Mesenchymal stem cell (in vitro differentiated cells and primary cell): ENCODE data around the gene CDK5R1.

ENCODE experiments used
- DNase-seq: peaks from one replicate; pipeline ENCODE4 v3.0.0-alpha.2; 2013
- H2AFZ ChIP-seq: one replicate; pipeline ENCODE4 v1.6.1; 2013; ENCODE audit warnings: low read depth, mild to moderate bottlenecking, control low read depth, inconsistent platforms, low read length, moderate library complexity
- H2AK5ac ChIP-seq: 2 replicates; pipeline ENCODE4 v1.6.1; 2013; ENCODE audit warnings: low read length, moderate library complexity, mild to moderate bottlenecking, inconsistent platforms; ENCODE audit not compliant: severe bottlenecking
- H2BK120ac ChIP-seq: one replicate; pipeline ENCODE4 v1.6.1; 2013; ENCODE audit warnings: low read depth, mild to moderate bottlenecking, inconsistent platforms, low read length, moderate library complexity
- H2BK12ac ChIP-seq, 2 experiments: one replicate each; pipeline ENCODE4 v1.6.1; 2013; ENCODE audit warnings: inconsistent platforms in 2 of 2, low read length in 2 of 2, mild to moderate bottlenecking in 2 of 2, moderate library complexity in 2 of 2, control low read depth in 1 of 2
- H2BK15ac ChIP-seq: one replicate; pipeline ENCODE4 v1.6.1; 2013; ENCODE audit warnings: mild to moderate bottlenecking, low read depth, inconsistent platforms; ENCODE audit not compliant: poor library complexity, severe bottlenecking
- H2BK5ac ChIP-seq: 2 replicates; pipeline ENCODE4 v1.6.1; 2013; ENCODE audit warnings: low read depth, mild to moderate bottlenecking, low read length, control low read depth, inconsistent platforms; ENCODE audit not compliant: poor library complexity, severe bottlenecking
- H3K14ac ChIP-seq, 2 experiments: one replicate each; pipeline ENCODE4 v1.6.1; 2013; ENCODE audit warnings: inconsistent platforms in 2 of 2, low read length in 2 of 2, control low read depth in 1 of 2, mild to moderate bottlenecking in 1 of 2, moderate library complexity in 1 of 2
- H3K18ac ChIP-seq, 2 experiments: one replicate each; pipeline ENCODE4 v1.6.1; 2013; ENCODE audit warnings: inconsistent platforms in 2 of 2, low read length in 2 of 2, control low read depth in 1 of 2, low read depth in 1 of 2, mild to moderate bottlenecking in 1 of 2
- H3K23ac ChIP-seq, 2 experiments: one replicate each; pipeline ENCODE4 v1.6.1; 2013; ENCODE audit warnings: inconsistent platforms in 2 of 2, low read length in 2 of 2, mild to moderate bottlenecking in 2 of 2, moderate library complexity in 2 of 2, control low read depth in 1 of 2
- H3K27ac ChIP-seq: 2 replicates; pipeline ENCODE4 v1.5.1; 2013; ENCODE audit warnings: mild to moderate bottlenecking, moderate library complexity, low read length, control low read depth, inconsistent platforms; ENCODE audit not compliant: poor library complexity, severe bottlenecking
- H3K27me3 ChIP-seq, 2 experiments: 2 replicates each; pipeline versions ENCODE4 v1.6.1 to v1.7.0; 2013; ENCODE audit warnings: low read length in 2 of 2, mild to moderate bottlenecking in 2 of 2, moderate library complexity in 2 of 2, control low read depth in 1 of 2, inconsistent platforms in 1 of 2; ENCODE audit not compliant: control insufficient read depth in 1 of 2, insufficient read depth in 1 of 2
- H3K36me3 ChIP-seq, 2 experiments: 2 replicates each; pipeline versions ENCODE4 v1.6.1 to v1.7.0; 2013; ENCODE audit warnings: low read length in 2 of 2, control low read depth in 1 of 2, inconsistent platforms in 1 of 2, low read depth in 1 of 2, mild to moderate bottlenecking in 1 of 2; ENCODE audit not compliant: insufficient read depth in 2 of 2, control insufficient read depth in 1 of 2
- H3K4ac ChIP-seq, 2 experiments: one replicate each; pipeline ENCODE4 v1.6.1; 2013; ENCODE audit warnings: inconsistent platforms in 2 of 2, low read length in 2 of 2, mild to moderate bottlenecking in 2 of 2, moderate library complexity in 2 of 2, control low read depth in 1 of 2, low read depth in 1 of 2
- H3K4me1 ChIP-seq: 2 replicates; pipeline ENCODE4 v1.6.1; 2013; ENCODE audit warnings: low read depth, low read length, control low read depth; ENCODE audit not compliant: control insufficient read depth, insufficient read depth
- H3K4me2 ChIP-seq: 2 replicates; pipeline ENCODE4 v1.6.1; 2013; ENCODE audit warnings: low read length, mild to moderate bottlenecking, inconsistent platforms; ENCODE audit not compliant: poor library complexity, severe bottlenecking
- H3K4me3 ChIP-seq, 2 experiments: 2 replicates each; pipeline versions ENCODE4 v1.5.1 to v1.7.0; 2013; ENCODE audit warnings: low read length in 2 of 2, mild to moderate bottlenecking in 2 of 2, control low read depth in 1 of 2, low read depth in 1 of 2; ENCODE audit not compliant: insufficient read depth in 1 of 2
- H3K79me1 ChIP-seq: replicated peaks from 2 replicates; pipeline ENCODE4 v1.6.1; 2013; ENCODE audit warnings: mild to moderate bottlenecking, control low read depth, low read length, inconsistent platforms; ENCODE audit not compliant: poor library complexity, severe bottlenecking
- H3K9ac ChIP-seq: 2 replicates; pipeline ENCODE4 v1.7.0; 2013; ENCODE audit warnings: mild to moderate bottlenecking, low read length, moderate library complexity
- H3K9me3 ChIP-seq: 2 replicates; pipeline ENCODE4 v1.7.0; 2013; ENCODE audit warnings: mild to moderate bottlenecking, low read length; ENCODE audit not compliant: control insufficient read depth
- H4K8ac ChIP-seq: one replicate; pipeline ENCODE4 v1.6.1; 2013; ENCODE audit warnings: inconsistent platforms, mild to moderate bottlenecking, low read length, moderate library complexity
- H4K91ac ChIP-seq: one replicate; pipeline ENCODE4 v1.6.1; 2013; ENCODE audit warnings: mild to moderate bottlenecking, low read length, inconsistent platforms
- WGBS: methylation state at CpG from one replicate; pipeline ENCODE4 v1.1.7; 2013; ENCODE audit warnings: mixed read lengths; 5-methylcytosine and 5-hydroxymethylcytosine counted together

Gene CDK5R1

GRCh38 chr17:32452281-32452680 is 34.5 kb upstream of the CDK5R1 start:
- WGBS: no CpG with 5 or more reads among the region's 1 CpG
- Histone ChIP-seq H3K9me3 (no peaks in the 10 kb centered on the region), H4K8ac (no peak overlapping the region), H3K27me3 (no peaks in the 10 kb centered on the region), H2BK120ac (no peak overlapping the region), H3K14ac (no peak overlapping the region), H3K4ac (no peak overlapping the region), H3K36me3 (peaks cover 26 to 91% of the 10 kb centered on the region in 2 experiments), H3K27ac (no peak overlapping the region), H3K4me2 (no peak overlapping the region), H2AK5ac (no peak overlapping the region), H2BK15ac (no peak overlapping the region), H3K18ac (no peak overlapping the region), H3K79me1 (peaks cover 14% of the 10 kb centered on the region), H2AFZ (no peak overlapping the region), H2BK12ac (no peak overlapping the region), H4K91ac (no peak overlapping the region), H2BK5ac (no peak overlapping the region), H3K23ac (no peak overlapping the region), H3K4me3 (no peak overlapping the region), H3K4me1 (no peaks in the 10 kb centered on the region), H3K9ac (no peak overlapping the region)
- no peak for DNase-seq

GRCh38 chr17:32453370-32453769 is 33.4 kb upstream of the CDK5R1 start:
- no peak overlapping the region for H3K14ac ChIP-seq

GRCh38 chr17:32458371-32458770 is 28.4 kb upstream of the CDK5R1 start:
- Histone ChIP-seq H3K9ac (no peak overlapping the region), H2BK15ac (no peak overlapping the region), H2BK5ac (no peak overlapping the region), H2BK120ac (no peak overlapping the region), H3K27me3 (no peaks in the 10 kb centered on the region), H4K91ac (no peak overlapping the region), H3K4me3 (no peak overlapping the region), H3K9me3 (no peaks in the 10 kb centered on the region), H3K14ac (no peak overlapping the region), H3K4me2 (no peak overlapping the region), H2AFZ (no peak overlapping the region), H3K79me1 (peaks cover 19% of the 10 kb centered on the region), H3K27ac (no peak overlapping the region), H4K8ac (no peak overlapping the region), H3K18ac (no peak overlapping the region), H2BK12ac (no peak overlapping the region), H3K4me1 (no peaks in the 10 kb centered on the region), H3K23ac (no peak overlapping the region), H2AK5ac (no peak overlapping the region), H3K4ac (no peak overlapping the region), H3K36me3 (peaks cover 36 to 78% of the 10 kb centered on the region in 2 experiments)
- DNase-seq: no peak

More at GRCh38 chr17:32453370-32453769, 33.4 kb upstream of the CDK5R1 start:
- Histone ChIP-seq H2AFZ (no peak overlapping the region), H3K4me1 (no peaks in the 10 kb centered on the region), H3K18ac (no peak overlapping the region), H2BK5ac (no peak overlapping the region), H3K27me3 (no peaks in the 10 kb centered on the region), H3K4ac (no peak overlapping the region), H2BK15ac (no peak overlapping the region), H2BK120ac (no peak overlapping the region), H3K4me2 (no peak overlapping the region), H3K79me1 (peaks cover 19% of the 10 kb centered on the region), H3K9me3 (no peaks in the 10 kb centered on the region), H4K8ac (no peak overlapping the region), H2AK5ac (no peak overlapping the region), H4K91ac (no peak overlapping the region), H3K36me3 (peaks cover 27 to 89% of the 10 kb centered on the region in 2 experiments), H3K27ac (no peak overlapping the region), H2BK12ac (no peak overlapping the region), H3K9ac (no peak overlapping the region), H3K23ac (no peak overlapping the region), H3K4me3 (no peak overlapping the region)
- DNase-seq: no peak
- no CpG with 5 or more reads among the region's 2 CpGs for WGBS

GRCh38 chr17:32460054-32460453 is 26.7 kb upstream of the CDK5R1 start:
- Histone ChIP-seq H3K9me3 (no peaks in the 10 kb centered on the region), H3K36me3 (peaks cover 37 to 78% of the 10 kb centered on the region in 2 experiments), H3K4me2 (no peak overlapping the region), H2AFZ (no peak overlapping the region), H3K14ac (no peak overlapping the region), H4K91ac (no peak overlapping the region), H2BK5ac (no peak overlapping the region), H3K23ac (no peak overlapping the region), H3K79me1 (peaks cover 15% of the 10 kb centered on the region), H2BK12ac (no peak overlapping the region), H2BK15ac (no peak overlapping the region), H3K27me3 (no peaks in the 10 kb centered on the region), H3K4me3 (no peak overlapping the region), H2AK5ac (no peak overlapping the region), H3K9ac (no peak overlapping the region), H2BK120ac (no peak overlapping the region), H3K4me1 (no peaks in the 10 kb centered on the region), H3K27ac (no peak overlapping the region), H3K4ac (no peak overlapping the region), H3K18ac (no peak overlapping the region), H4K8ac (no peak overlapping the region)
- 95% methylated on average over 4 of the region's 4 CpGs for WGBS
- no peak for DNase-seq
